ENCODE results near the gene LTO1. TPM values are rescaled to one million over a fixed set of nuclear protein-coding genes. Genes with fewer than 3 reads are reported as not detected.

LTO1 gene
- polyA plus RNA-seq, 1 of the 3 experiments (the other 2 are of a cell fraction): 30.8 TPM

DNA sequence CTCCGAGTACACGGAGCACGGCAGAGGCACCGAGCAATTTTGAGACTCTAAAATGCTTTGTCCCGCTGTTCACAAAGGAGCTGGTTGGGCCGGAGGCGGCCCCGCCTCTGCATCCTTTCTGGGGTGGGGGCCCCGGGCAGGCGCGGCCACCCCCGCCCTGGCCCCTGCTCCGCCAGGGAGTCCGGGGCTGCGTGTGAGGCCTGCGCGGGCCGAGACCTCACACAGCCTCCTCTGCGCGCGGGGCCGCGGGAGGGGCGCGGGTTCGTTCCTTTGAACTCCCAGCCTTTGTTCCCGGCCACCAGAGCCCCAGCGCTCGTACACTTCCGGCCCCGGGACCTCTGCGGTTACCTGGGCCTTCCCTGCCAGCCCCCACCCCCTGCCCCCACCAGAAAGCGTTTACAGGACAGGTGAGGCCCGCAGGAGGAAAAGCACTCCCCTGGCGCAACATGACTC, 27.1 kb upstream of the LTO1 start:
- Histone ChIP-seq H3F3A (replicated peaks; ENCODE audit: insufficient read depth) (peaks cover 3% of the 10 kb centered on the region), H4K20me1 (ENCODE audit: insufficient read depth) (no peaks in the 10 kb centered on the region), H3K27ac (ENCODE audit: low read depth in 2 of 2, low read length in 1 of 2) (no peak overlapping the region), H2AFZ (ENCODE audit: low read depth) (no peak overlapping the region), H3K36me3 (replicated peaks in 1 of 2; ENCODE audit: control insufficient read depth in 1 of 2, insufficient read depth in 2 of 2, low read length in 1 of 2) (no peaks in the 10 kb centered on the region), H3K4me2 (no peak overlapping the region), H3K4me3 (ENCODE audit: low read depth in 2 of 2, low read length in 1 of 2) (no peak overlapping the region), H3K9me3 (no peaks in the 10 kb centered on the region), H3K4me1 (ENCODE audit: control insufficient read depth in 1 of 2, insufficient read depth in 2 of 2, low read depth in 1 of 2, low read length in 1 of 2) (peaks cover 0 to 20% of the 10 kb centered on the region in 2 experiments; a peak in 2 of 4 replicates), H3K27me3 (ENCODE audit: insufficient read depth) (peaks cover 38% of the 10 kb centered on the region), H3K9ac (no peak overlapping the region), H3K9me2 (no peaks in the 10 kb centered on the region), H3K79me2 (ENCODE audit: insufficient read depth) (no peaks in the 10 kb centered on the region)
- DNase-seq: no peak
- ChIA-PET CTCF (interaction anchor here (0.8 to 4.3 kb wide), 4 partner anchors 99 to 213 kb away, joined by 3 to 34 read pairs (median 12); no protein-coding TSS in a partner anchor), POLR2A (no interaction called here)
- 91% methylated on average over 12 of the region's 35 CpGs for WGBS (ENCODE audit: low lambda C conversion rate)
- no peak for TF ChIP-seq TEAD4 (IDR thresholded peaks at IDR 0.05; ENCODE audit: borderline replicate concordance, insufficient read depth)
- no peak for TF ChIP-seq GATA2 (CRISPR knock-in tag; IDR thresholded peaks at IDR 0.05)
- no peak for TF ChIP-seq TCF12 (IDR thresholded peaks at IDR 0.05)
- TF ChIP-seq, protein P1, sequence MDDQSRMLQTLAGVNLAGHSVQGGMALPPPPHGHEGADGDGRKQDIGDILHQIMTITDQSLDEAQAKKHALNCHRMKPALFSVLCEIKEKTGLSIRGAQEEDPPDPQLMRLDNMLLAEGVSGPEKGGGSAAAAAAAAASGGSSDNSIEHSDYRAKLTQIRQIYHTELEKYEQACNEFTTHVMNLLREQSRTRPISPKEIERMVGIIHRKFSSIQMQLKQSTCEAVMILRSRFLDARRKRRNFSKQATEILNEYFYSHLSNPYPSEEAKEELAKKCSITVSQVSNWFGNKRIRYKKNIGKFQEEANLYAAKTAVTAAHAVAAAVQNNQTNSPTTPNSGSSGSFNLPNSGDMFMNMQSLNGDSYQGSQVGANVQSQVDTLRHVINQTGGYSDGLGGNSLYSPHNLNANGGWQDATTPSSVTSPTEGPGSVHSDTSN (IDR thresholded peaks at IDR 0.05): no peak
- no peak for TF ChIP-seq IRF3 (IDR thresholded peaks at IDR 0.05; ENCODE audit: low read depth, low read length)
- TF ChIP-seq, protein P2, sequence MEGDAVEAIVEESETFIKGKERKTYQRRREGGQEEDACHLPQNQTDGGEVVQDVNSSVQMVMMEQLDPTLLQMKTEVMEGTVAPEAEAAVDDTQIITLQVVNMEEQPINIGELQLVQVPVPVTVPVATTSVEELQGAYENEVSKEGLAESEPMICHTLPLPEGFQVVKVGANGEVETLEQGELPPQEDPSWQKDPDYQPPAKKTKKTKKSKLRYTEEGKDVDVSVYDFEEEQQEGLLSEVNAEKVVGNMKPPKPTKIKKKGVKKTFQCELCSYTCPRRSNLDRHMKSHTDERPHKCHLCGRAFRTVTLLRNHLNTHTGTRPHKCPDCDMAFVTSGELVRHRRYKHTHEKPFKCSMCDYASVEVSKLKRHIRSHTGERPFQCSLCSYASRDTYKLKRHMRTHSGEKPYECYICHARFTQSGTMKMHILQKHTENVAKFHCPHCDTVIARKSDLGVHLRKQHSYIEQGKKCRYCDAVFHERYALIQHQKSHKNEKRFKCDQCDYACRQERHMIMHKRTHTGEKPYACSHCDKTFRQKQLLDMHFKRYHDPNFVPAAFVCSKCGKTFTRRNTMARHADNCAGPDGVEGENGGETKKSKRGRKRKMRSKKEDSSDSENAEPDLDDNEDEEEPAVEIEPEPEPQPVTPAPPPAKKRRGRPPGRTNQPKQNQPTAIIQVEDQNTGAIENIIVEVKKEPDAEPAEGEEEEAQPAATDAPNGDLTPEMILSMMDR (IDR thresholded peaks at IDR 0.05): no peak
- TF ChIP-seq NRF1 (IDR thresholded peaks at IDR 0.05; ENCODE audit: low read depth, low read length): no peak
- TF ChIP-seq TAF1 (IDR thresholded peaks at IDR 0.05; ENCODE audit: borderline replicate concordance, low read depth, low read length): no peak
- TF ChIP-seq SMC3 (IDR thresholded peaks at IDR 0.05; ENCODE audit: low read depth, low read length): no peak
- no peak for TF ChIP-seq CHD2 (IDR thresholded peaks at IDR 0.05; ENCODE audit: low read length, partially characterized antibody)
- no peak for TF ChIP-seq MEF2A (IDR thresholded peaks at IDR 0.05; ENCODE audit: borderline replicate concordance, low read depth)
- TF ChIP-seq FOSL2 (IDR thresholded peaks at IDR 0.05; ENCODE audit: borderline replicate concordance, low read depth): no peak
- no peak for TF ChIP-seq GABPA (IDR thresholded peaks at IDR 0.05; ENCODE audit: low read depth)
- no peak for TF ChIP-seq MXI1 (IDR thresholded peaks at IDR 0.05; ENCODE audit: low read depth, low read length)
- TF ChIP-seq MAX (IDR thresholded peaks at IDR 0.05; ENCODE audit: low read depth): no peak
- TF ChIP-seq POLR2AphosphoS5 (IDR thresholded peaks at IDR 0.05; ENCODE audit: low read depth, low read length): no peak
- no peak for TF ChIP-seq RFX5 (IDR thresholded peaks at IDR 0.05; ENCODE audit: low read length)
- no peak for TF ChIP-seq EZH2phosphoT487 (IDR thresholded peaks at IDR 0.05; ENCODE audit: borderline replicate concordance, low read depth)
